ENCODE measurements around the gene PPP2R3A.
"Not testable (repeated sequence)": the region's sequence is repeated elsewhere in the genome, so short reads cannot be mapped to it uniquely, and the experiment has no call there.

Gene PPP2R3A

GRCh38 chr3:136162322-136162721, 196.8 kb downstream of the PPP2R3A start:
- no peak for DNase-seq

GRCh38 chr3:136163607-136164006, 198.1 kb downstream of the PPP2R3A start:
- DNase-seq, result not testable (repeated sequence)

GRCh38 chr3:136166507-136166906, 201.0 kb downstream of the PPP2R3A start:
- DNase-seq, result no peak

GRCh38 chr3:136168236-136168635, 202.7 kb downstream of the PPP2R3A start:
- DNase-seq, result not testable (repeated sequence)

GRCh38 chr3:136171097-136171542, 205.6 kb downstream of the PPP2R3A start:
- DNase-seq, result no peak

- DNase-seq, result no peak
Measured at GRCh38 chr3:136173939-136174490, 208.5 kb downstream of the PPP2R3A start.

- no peak for DNase-seq
Measured at GRCh38 chr3:136177876-136178275, 212.3 kb downstream of the PPP2R3A start.

GRCh38 chr3:136181741-136182140, 216.2 kb downstream of the PPP2R3A start:
- no peak for DNase-seq

GRCh38 chr3:136184703-136185102, 219.2 kb downstream of the PPP2R3A start:
- no peak for DNase-seq

GRCh38 chr3:136186344-136186743, 220.8 kb downstream of the PPP2R3A start:
- DNase-seq, result no peak

GRCh38 chr3:136186846-136187245, 221.3 kb downstream of the PPP2R3A start:
- no peak for DNase-seq

- DNase-seq, result no peak
Measured at GRCh38 chr3:136187868-136188267, 222.3 kb downstream of the PPP2R3A start.

GRCh38 chr3:136189043-136189442, 223.5 kb downstream of the PPP2R3A start:
- DNase-seq, result no peak

GRCh38 chr3:136189859-136190617, 224.5 kb downstream of the PPP2R3A start:
- no peak for DNase-seq

GRCh38 chr3:136192195-136192594, 226.7 kb downstream of the PPP2R3A start:
- DNase-seq, result not testable (repeated sequence)

- no peak for DNase-seq
Measured at GRCh38 chr3:136192831-136193230, 227.3 kb downstream of the PPP2R3A start.

- no peak for DNase-seq
Measured at GRCh38 chr3:136193278-136194054, 227.9 kb downstream of the PPP2R3A start.

GRCh38 chr3:136194409-136195257, 229.1 kb downstream of the PPP2R3A start:
- peak; percentile 71 for DNase-seq

- DNase-seq, result no peak
Measured at GRCh38 chr3:136195258-136196063, 229.9 kb downstream of the PPP2R3A start.

GRCh38 chr3:136196064-136196400, 230.5 kb downstream of the PPP2R3A start, which contains the start of gene MSL2:
Gene MSL2 (minus strand): TSS chr3:136196335. CDS start chr3:136195113, 1,222 bp downstream.
- DNase-seq, result no peak

- peak; percentile 97 for DNase-seq
Measured at GRCh38 chr3:136196401-136197158, 231.1 kb downstream of the PPP2R3A start.

Data from activated T-cell treated with anti-CD3 and anti-CD28 coated beads, Interleukin-2, amount 50 U/mL, for 1 hour (primary cell).